CD4-positive, alpha-beta T cell treated with Interleukin-6 at 100 ng/mL for 8 hours (primary cell): ENCODE results near the gene COLEC12.

Experiments used
- DNase-seq: peaks from one replicate; pipeline ENCODE4 v3.0.0-alpha.2; 2020; ENCODE audit warnings: mixed read lengths, low spot score

COLEC12 gene

GRCh38 chr18:473802-474201 lies 26.7 kb downstream of the COLEC12 start:
- no peak for DNase-seq

- no peak for DNase-seq
Observed at GRCh38 chr18:471716-472115, 28.8 kb downstream of the COLEC12 start.

GRCh38 chr18:470661-471501 lies 29.6 kb downstream of the COLEC12 start:
- no peak for DNase-seq

GRCh38 chr18:468955-469790 lies 31.3 kb downstream of the COLEC12 start:
- DNase-seq, result no peak

- no peak for DNase-seq
Observed at GRCh38 chr18:463827-464541, 36.5 kb downstream of the COLEC12 start.

- no peak for DNase-seq
Observed at GRCh38 chr18:463403-463802, 37.1 kb downstream of the COLEC12 start.

- DNase-seq, result no peak
Observed at GRCh38 chr18:461762-462161, 38.7 kb downstream of the COLEC12 start.

- no peak for DNase-seq
Observed at GRCh38 chr18:460791-461190, 39.7 kb downstream of the COLEC12 start.

- DNase-seq, result no peak
Observed at GRCh38 chr18:459814-460593, 40.5 kb downstream of the COLEC12 start.

GRCh38 chr18:457521-458412 lies 42.7 kb downstream of the COLEC12 start:
- DNase-seq, result no peak

GRCh38 chr18:457140-457519 lies 43.4 kb downstream of the COLEC12 start:
- DNase-seq, result no peak

GRCh38 chr18:456361-457139 lies 44.0 kb downstream of the COLEC12 start:
- no peak for DNase-seq

GRCh38 chr18:453400-453799 lies 47.1 kb downstream of the COLEC12 start:
- no peak for DNase-seq

GRCh38 chr18:452816-453215 lies 47.7 kb downstream of the COLEC12 start:
- no peak for DNase-seq

GRCh38 chr18:449374-449773 lies 51.1 kb downstream of the COLEC12 start:
- no peak for DNase-seq

GRCh38 chr18:448116-448790 lies 52.2 kb downstream of the COLEC12 start:
- no peak for DNase-seq

GRCh38 chr18:446941-447560 lies 53.5 kb downstream of the COLEC12 start:
- DNase-seq, result no peak

- no peak for DNase-seq
Observed at GRCh38 chr18:445055-445454, 55.4 kb downstream of the COLEC12 start.

- no peak for DNase-seq
Observed at GRCh38 chr18:438571-438970, 61.9 kb downstream of the COLEC12 start.
